HG02938 (cell line): ENCODE measurements around the gene SH3RF3.

Experiments
- ATAC-seq: cut with Tn5 transposase; IDR thresholded peaks from one replicate; pipeline ENCODE4 v1.9.1; 2021; ENCODE audit warnings: mild to moderate bottlenecking, moderate library complexity; ENCODE audit not compliant: unreplicated experiment

SH3RF3 gene

GRCh38 chr2:109231996-109232705 lies 103.1 kb downstream of the SH3RF3 start:
- no peak for ATAC-seq

DNA sequence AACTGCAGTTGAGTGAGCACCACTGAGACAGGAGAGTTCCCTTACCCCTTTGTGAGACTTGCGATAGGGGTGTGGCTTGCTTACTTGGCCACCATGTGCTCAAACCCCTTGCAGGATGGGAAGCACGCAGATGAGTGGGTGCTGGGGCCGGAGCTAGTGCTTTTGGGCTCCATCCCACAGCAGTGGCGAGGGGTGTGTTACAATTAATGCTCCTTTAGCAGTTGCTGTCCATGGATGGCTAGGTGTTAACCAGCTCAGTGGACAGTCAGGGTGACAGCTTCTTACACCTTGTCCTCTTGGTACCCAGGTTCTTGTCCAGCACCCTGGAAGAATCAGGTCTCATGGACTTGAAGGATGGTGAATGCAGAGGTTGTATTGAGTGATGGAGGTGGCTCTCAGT lies 103.9 kb downstream of the SH3RF3 start:
- ATAC-seq: no peak

DNA sequence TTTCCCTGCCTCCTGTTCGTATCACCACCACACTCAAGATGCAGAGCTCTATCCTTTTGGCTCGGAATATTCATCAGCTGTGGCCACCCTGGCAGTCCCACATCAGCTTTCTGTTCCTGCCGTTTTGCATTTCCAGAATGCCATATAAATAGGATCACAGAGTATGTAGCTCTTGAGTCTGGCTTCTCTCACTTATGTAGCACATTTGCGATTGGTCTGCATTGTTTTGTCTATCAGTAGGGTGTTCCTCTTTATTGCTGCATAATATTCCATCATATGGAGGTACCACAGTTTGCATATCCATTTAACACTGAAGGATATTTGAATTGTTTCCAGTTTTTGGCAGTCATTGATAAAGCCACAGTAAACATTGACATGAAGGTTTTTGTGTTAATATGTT lies 104.6 kb downstream of the SH3RF3 start:
- ATAC-seq: no peak

GRCh38 chr2:109234355-109234754 lies 105.3 kb downstream of the SH3RF3 start:
- no peak for ATAC-seq

DNA sequence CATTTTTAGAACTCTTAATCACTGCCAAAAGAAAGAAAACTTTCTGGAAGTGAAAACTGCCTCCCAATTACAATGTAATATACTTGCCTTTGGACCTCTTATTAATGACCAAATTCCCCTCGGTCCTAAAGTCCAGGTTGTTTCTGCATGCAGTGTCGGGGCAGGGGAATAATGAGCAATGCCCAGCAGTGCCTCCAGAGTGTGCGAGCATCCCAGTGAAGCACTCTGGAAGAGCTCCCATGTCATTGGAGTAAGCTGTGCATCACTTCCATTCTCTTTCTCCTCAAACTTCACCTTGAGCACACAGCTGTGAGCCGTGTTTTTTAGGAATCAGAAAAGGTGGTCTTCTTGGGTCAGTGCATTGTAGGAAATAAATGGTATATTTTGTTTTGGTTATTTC lies 107.1 kb downstream of the SH3RF3 start:
- ATAC-seq: no peak

DNA sequence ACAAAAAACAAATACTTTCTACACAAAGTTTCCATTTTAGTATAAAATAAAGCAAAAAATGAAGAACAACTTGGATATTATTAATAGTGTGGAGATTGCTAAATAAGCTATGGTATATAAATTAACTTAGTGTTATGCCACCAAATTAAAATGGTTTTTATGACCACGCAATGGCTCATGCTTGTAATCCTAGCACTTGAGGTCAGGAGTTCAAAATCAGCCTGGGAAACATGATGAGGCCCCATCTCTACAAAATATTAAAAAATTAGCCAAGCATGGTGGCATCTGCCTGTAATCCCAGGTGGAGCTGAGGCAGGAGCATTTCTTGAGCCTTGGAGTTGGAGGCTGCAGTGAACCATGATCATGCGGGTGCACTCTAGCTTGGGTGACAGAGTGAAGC lies 108.8 kb downstream of the SH3RF3 start:
- no peak for ATAC-seq

DNA sequence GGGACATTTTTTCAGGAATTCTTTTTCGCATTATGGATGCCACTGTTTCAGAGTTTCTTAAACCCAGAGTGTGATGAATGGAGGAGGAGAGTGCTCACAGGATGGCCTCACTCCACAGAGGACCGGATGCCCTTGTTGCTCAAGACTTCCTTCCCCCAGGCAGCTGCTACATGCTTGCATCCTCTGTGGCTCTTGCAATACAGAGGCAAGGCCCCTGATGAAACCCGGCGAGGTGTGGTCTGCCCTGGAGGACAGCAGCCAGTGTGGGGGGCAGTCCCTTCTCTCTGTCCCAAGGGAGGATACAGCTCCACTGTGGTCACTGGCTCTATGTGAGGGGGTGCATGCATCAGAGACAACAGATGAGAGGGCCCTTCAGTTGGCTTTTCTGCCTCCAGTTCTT lies 109.6 kb downstream of the SH3RF3 start:
- ATAC-seq: peak; percentile 92

DNA sequence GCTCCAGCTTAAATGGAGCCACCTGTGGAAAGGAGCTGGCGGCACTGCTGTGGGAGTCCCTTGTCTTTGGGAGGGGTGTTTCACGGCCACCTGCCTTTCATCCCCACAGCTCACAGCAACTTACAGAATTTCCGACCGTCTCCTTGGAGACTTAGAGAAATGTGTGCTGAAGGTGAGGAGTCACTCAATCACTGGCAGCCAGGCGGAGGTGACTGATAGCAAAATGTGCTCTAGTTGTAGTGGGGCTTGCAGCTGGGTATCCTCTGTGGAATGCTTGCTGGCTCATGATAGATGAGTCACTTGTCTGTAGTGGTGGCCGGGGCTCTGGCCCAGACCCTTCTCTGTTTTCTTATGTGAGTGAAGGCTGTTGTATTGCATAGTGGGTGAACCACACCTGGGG lies 110.7 kb downstream of the SH3RF3 start:
- ATAC-seq: no peak

- no peak for ATAC-seq
These were observed 113.2 kb downstream of the SH3RF3 start for GRCh38 chr2:109242210-109242653.

GRCh38 chr2:109242654-109243331 lies 113.8 kb downstream of the SH3RF3 start:
- ATAC-seq: no peak

DNA sequence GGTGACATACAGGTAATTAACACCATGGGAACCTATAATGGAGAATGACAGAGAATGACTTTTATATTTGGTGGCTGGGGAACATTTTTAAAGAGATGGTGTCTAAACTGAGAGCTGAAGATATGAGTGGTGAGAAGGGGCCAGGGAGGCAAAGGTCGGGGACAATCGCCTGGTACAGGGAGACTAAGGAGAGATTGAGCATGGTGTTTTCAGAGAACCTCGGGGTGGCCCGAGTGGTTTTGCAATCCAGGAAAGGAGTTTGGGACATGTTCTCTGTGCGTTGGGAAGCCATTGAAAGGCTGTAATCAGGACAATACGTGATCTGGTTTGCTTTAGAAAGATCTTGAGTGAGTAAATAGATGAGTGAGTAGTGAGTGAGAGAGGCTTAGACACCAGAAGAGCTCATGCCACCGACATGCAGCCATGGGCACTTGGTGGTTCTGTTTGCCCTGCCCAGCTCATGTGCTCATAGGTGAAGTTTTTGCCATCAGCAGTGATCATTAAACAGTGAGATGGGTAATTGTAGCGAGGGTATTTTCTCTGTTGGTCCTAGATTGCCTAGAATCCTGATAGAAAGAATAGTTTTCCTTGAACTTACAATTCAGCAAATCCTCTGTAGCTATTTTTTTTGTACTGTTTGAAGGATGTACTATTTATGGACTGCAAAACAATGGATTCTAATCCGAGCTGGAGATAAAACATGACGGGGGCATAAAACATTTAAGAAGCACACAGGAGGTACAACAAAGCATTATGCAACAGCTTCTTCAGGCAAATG lies 114.7 kb downstream of the SH3RF3 start:
- ATAC-seq: no peak

GRCh38 chr2:109244304-109244582 lies 115.2 kb downstream of the SH3RF3 start:
- no peak for ATAC-seq

GRCh38 chr2:109244750-109245382 lies 115.9 kb downstream of the SH3RF3 start:
- no peak for ATAC-seq

- no peak for ATAC-seq
These were observed 117.2 kb downstream of the SH3RF3 start for GRCh38 chr2:109246176-109246575.

- ATAC-seq: no peak
These were observed 117.6 kb downstream of the SH3RF3 start for GRCh38 chr2:109246616-109247015.

GRCh38 chr2:109247340-109247739 lies 118.3 kb downstream of the SH3RF3 start:
- no peak for ATAC-seq

DNA sequence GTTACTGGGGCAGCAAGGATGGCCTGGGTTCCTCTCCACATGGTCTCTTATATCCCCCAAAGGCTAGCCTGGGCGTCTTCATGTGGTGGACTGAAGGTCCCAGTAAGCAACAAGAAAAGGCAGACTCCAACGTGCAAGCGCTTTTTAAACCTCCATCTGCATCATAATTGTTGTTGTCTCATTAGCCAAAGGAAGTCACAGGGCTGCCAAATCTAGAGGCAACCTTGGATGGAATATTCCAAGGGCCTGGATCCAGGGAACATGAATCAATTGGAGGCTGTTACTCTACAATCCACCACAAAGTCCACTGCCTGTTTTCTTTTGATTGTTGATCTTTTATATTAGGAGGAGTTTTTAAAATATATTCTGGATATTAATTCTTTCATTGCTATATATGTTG lies 118.8 kb downstream of the SH3RF3 start:
- no peak for ATAC-seq

DNA sequence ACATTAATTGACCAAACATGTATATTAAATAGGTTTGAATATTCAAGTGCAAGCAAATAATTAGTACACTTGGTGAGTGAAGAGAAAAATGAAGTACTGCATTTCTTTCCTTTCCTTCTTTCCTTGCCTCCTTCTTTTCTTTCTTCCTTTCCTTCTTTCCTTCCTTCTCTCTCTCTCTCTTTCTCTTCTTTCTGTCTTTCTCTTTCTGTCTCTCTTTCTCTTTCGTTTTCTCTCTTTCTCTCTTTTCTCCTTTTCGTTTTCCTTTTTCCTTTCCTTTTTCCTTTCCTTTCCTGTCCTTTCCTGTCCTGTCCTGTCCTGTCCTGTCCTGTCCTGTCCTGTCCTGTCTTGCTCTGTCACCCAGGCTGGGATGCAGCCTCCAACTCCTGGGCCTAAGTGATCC lies 119.6 kb downstream of the SH3RF3 start:
- ATAC-seq: no peak

DNA sequence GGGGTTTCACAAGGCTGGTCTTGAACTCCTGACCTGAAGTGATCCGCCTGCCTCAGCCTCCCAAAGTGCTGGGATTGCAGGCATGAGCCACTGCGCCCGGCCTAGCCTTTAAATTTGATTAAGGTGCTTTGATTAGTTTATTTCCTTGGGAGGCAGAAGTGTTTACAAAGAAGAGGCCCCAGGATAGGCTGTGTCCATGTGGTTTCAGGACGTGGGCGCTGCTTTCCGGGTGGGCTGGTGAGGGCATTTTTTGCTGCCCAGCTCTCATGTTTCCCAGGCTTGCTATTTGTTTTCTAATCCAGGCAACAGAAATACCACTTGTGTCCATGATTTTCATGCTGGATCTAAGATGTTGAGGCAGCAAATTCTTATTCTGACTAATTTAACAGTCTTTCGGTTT lies 124.2 kb downstream of the SH3RF3 start:
- no peak for ATAC-seq

- peak; percentile 70 for ATAC-seq
These were observed 125.3 kb downstream of the SH3RF3 start for GRCh38 chr2:109254174-109254904.

- ATAC-seq: no peak
These were observed 126.6 kb downstream of the SH3RF3 start for GRCh38 chr2:109255654-109256053.
